H9 (cell line): ENCODE data around the gene MAPK13. TPM values are rescaled to one million over a fixed set of nuclear protein-coding genes. Genes with fewer than 3 reads are reported as not detected.

Source experiments
- DNase-seq: peaks from one replicate; pipeline ENCODE4 v3.0.0-alpha.2; 2017
- H2AFZ ChIP-seq: one replicate; pipeline ENCODE4 v1.6.1; 2013; ENCODE audit warnings: mild to moderate bottlenecking, low read length, control low read depth, moderate library complexity
- H2AK5ac ChIP-seq: 2 replicates; pipeline ENCODE4 v1.6.1; 2013; ENCODE audit warnings: low read length, control low read depth, mixed read lengths; ENCODE audit not compliant: insufficient read length
- H2BK120ac ChIP-seq: one replicate; pipeline ENCODE4 v1.6.1; 2013; ENCODE audit warnings: low read depth, mild to moderate bottlenecking, low read length, control low read depth, inconsistent platforms; ENCODE audit not compliant: poor library complexity, severe bottlenecking
- H2BK12ac ChIP-seq: 2 replicates; pipeline ENCODE4 v1.6.1; 2013; ENCODE audit warnings: low read length, control low read depth, mixed read lengths, low read depth; ENCODE audit not compliant: insufficient read length
- H2BK15ac ChIP-seq: 2 replicates; pipeline ENCODE4 v1.6.1; 2013; ENCODE audit warnings: low read depth, low read length, control low read depth
- H2BK20ac ChIP-seq: one replicate; pipeline ENCODE4 v1.6.1; 2013; ENCODE audit warnings: low read depth, mild to moderate bottlenecking, low read length, control low read depth, inconsistent platforms; ENCODE audit not compliant: poor library complexity, severe bottlenecking
- H2BK5ac ChIP-seq: 2 replicates; pipeline ENCODE4 v1.6.1; 2013; ENCODE audit warnings: low read length, control low read depth, mixed read lengths; ENCODE audit not compliant: insufficient read length
- H3K14ac ChIP-seq: 2 replicates; pipeline ENCODE4 v1.6.1; 2013; ENCODE audit warnings: low read length, control low read depth; ENCODE audit not compliant: insufficient read depth
- H3K18ac ChIP-seq: 2 replicates; pipeline ENCODE4 v1.6.1; 2013; ENCODE audit warnings: low read depth, mild to moderate bottlenecking, mixed read lengths, low read length, control low read depth; ENCODE audit not compliant: insufficient read length
- H3K23ac ChIP-seq: 2 replicates; pipeline ENCODE4 v1.6.1; 2013; ENCODE audit warnings: low read length, control low read depth, mixed read lengths, low read depth; ENCODE audit not compliant: insufficient read length
- H3K23me2 ChIP-seq: 2 replicates; pipeline ENCODE4 v1.6.1; 2013; ENCODE audit warnings: low read depth, mild to moderate bottlenecking, mixed read lengths, low read length, control low read depth; ENCODE audit not compliant: insufficient read length, poor library complexity, severe bottlenecking
- H3K27ac ChIP-seq: 2 replicates; pipeline ENCODE4 v1.5.1; 2013; ENCODE audit warnings: low read length, control low read depth, mixed read lengths, low read depth; ENCODE audit not compliant: insufficient read length
- H3K27me3 ChIP-seq: 2 replicates; pipeline ENCODE4 v1.6.1; 2013; ENCODE audit warnings: low read length, control low read depth, inconsistent platforms; ENCODE audit not compliant: insufficient read depth
- H3K4ac ChIP-seq: 2 replicates; pipeline ENCODE4 v1.6.1; 2013; ENCODE audit warnings: low read depth, mild to moderate bottlenecking, control low read depth, inconsistent platforms, low read length, moderate library complexity
- H3K4me1 ChIP-seq: 2 replicates; pipeline ENCODE4 v1.6.1; 2013; ENCODE audit warnings: low read length, control low read depth, inconsistent platforms; ENCODE audit not compliant: insufficient read depth
- H3K4me2 ChIP-seq: 2 replicates; pipeline ENCODE4 v1.6.1; 2013; ENCODE audit warnings: low read length, control low read depth, mixed read lengths; ENCODE audit not compliant: insufficient read length, insufficient read depth
- H3K56ac ChIP-seq: 2 replicates; pipeline ENCODE4 v1.6.1; 2013; ENCODE audit warnings: low read depth, mild to moderate bottlenecking, mixed read lengths, low read length, control low read depth; ENCODE audit not compliant: insufficient read length
- H3K79me1 ChIP-seq: 2 replicates; pipeline ENCODE4 v1.6.1; 2013; ENCODE audit warnings: low read depth, mild to moderate bottlenecking, moderate library complexity, low read length, control low read depth, inconsistent platforms; ENCODE audit not compliant: insufficient read depth, poor library complexity, severe bottlenecking
- H3K79me2 ChIP-seq: 2 replicates; pipeline ENCODE4 v1.6.1; 2013; ENCODE audit warnings: low read length, control low read depth, inconsistent platforms; ENCODE audit not compliant: insufficient read depth
- H3K9ac ChIP-seq: 2 replicates; pipeline ENCODE4 v1.6.1; 2013; ENCODE audit warnings: low read length, control low read depth, mixed read lengths; ENCODE audit not compliant: insufficient read length; ENCODE audit errors: extremely low read depth
- H3K9me3 ChIP-seq: one replicate; pipeline ENCODE4 v1.6.1; 2013; ENCODE audit warnings: low read depth, low read length, inconsistent platforms; ENCODE audit not compliant: control insufficient read depth
- H3T11ph ChIP-seq: one replicate; pipeline ENCODE4 v1.6.1; 2013; ENCODE audit warnings: mild to moderate bottlenecking, low read length, control low read depth, inconsistent platforms
- H4K20me1 ChIP-seq: one replicate; pipeline ENCODE4 v1.6.1; 2013; ENCODE audit not compliant: control insufficient read depth, insufficient read length, insufficient read depth
- H4K5ac ChIP-seq: 2 replicates; pipeline ENCODE4 v1.6.1; 2013; ENCODE audit warnings: low read depth, mild to moderate bottlenecking, mixed read lengths, low read length, control low read depth; ENCODE audit not compliant: insufficient read length
- H4K8ac ChIP-seq: replicated peaks from 2 replicates; pipeline ENCODE4 v1.6.1; 2013; ENCODE audit warnings: low read length, control low read depth, mixed read lengths, low read depth; ENCODE audit not compliant: insufficient read length
- H4K91ac ChIP-seq: 2 replicates; pipeline ENCODE4 v1.6.1; 2013; ENCODE audit warnings: low read depth, mild to moderate bottlenecking, moderate library complexity, mixed read lengths, low read length, control low read depth; ENCODE audit not compliant: insufficient read length
- H3K27ac Mint-ChIP-seq, 3 experiments: 2 replicates in 2 of 3; 3 replicates in 1 of 3; pipeline ENCODE4 v1.8.0; 2020 to 2021; ENCODE audit warnings: mixed read lengths in 3 of 3, mild to moderate bottlenecking in 1 of 3, moderate library complexity in 1 of 3
- H3K27me3 Mint-ChIP-seq: 2 replicates; pipeline ENCODE4 v1.8.0; 2021; ENCODE audit warnings: low read depth, mild to moderate bottlenecking, moderate library complexity, mixed read lengths
- H3K36me3 Mint-ChIP-seq, 3 experiments: 2 replicates in 2 of 3; 3 replicates in 1 of 3; pipeline ENCODE4 v1.8.0; 2020 to 2021; ENCODE audit warnings: low read depth in 3 of 3, mixed read lengths in 3 of 3; ENCODE audit not compliant: insufficient read depth in 1 of 3
- H3K4me1 Mint-ChIP-seq, 2 experiments: 2 replicates each; pipeline ENCODE4 v1.8.0; 2020; ENCODE audit warnings: mixed read lengths in 2 of 2
- H3K4me3 Mint-ChIP-seq, 2 experiments: 2 replicates in 1 of 2; 3 replicates in 1 of 2; pipeline ENCODE4 v1.8.0; 2020 to 2021; ENCODE audit warnings: mild to moderate bottlenecking in 2 of 2, mixed read lengths in 2 of 2, moderate library complexity in 1 of 2
- H3K9me3 Mint-ChIP-seq, 2 experiments: 2 replicates in 1 of 2; 3 replicates in 1 of 2; pipeline ENCODE4 v1.8.0; 2020; ENCODE audit warnings: mild to moderate bottlenecking in 2 of 2, mixed read lengths in 2 of 2, moderate library complexity in 1 of 2
- CTCF ChIP-seq: fragments of 200-600 bp; sonication (generic); conservative IDR thresholded peaks from 3 replicates; pipeline ENCODE4 v1.8.0; 2021; ENCODE audit warnings: antibody characterized with exemption, mild to moderate bottlenecking
- WGBS: extraction: QIAGEN DNeasy Blood & Tissue Kit; methylation state at CpG from one replicate; pipeline ENCODE4 v1.1.7; 2013; ENCODE audit warnings: missing lambda C conversion rate, low lambda C conversion rate, mixed read lengths; ENCODE audit not compliant: insufficient read length; ENCODE audit errors: extremely low coverage; 5-methylcytosine and 5-hydroxymethylcytosine counted together
- total RNA-seq: library from RNA; stranded (reverse); gene quantifications from 2 replicates; pipeline ENCODE4 v1.2.1, GENCODE V29; 2021

MAPK13 gene
- total RNA-seq, 1 experiment from 2014 or later: 18.9 TPM

GRCh38 chr6:36180126-36180525 is 49.8 kb downstream of the MAPK13 start:
- Histone ChIP-seq H3K14ac (no peak overlapping the region), H2AK5ac (no peak overlapping the region), H3K18ac (no peak overlapping the region), H3K79me2 (no peaks in the 10 kb centered on the region), H3K4me2 (no peak overlapping the region), H2BK15ac (no peak overlapping the region), H2BK20ac (no peak overlapping the region), H3K4ac (no peak overlapping the region), H3K9me3 (no peaks in the 10 kb centered on the region), H2AFZ (no peak overlapping the region), H3K9ac (no peak overlapping the region), H2BK5ac (no peak overlapping the region), H3T11ph (no peak overlapping the region), H3K27me3 (no peaks in the 10 kb centered on the region), H4K20me1 (no peaks in the 10 kb centered on the region), H4K8ac (no peak overlapping the region), H3K23ac (no peak overlapping the region), H3K27ac (no peak overlapping the region), H3K23me2 (no peaks in the 10 kb centered on the region), H2BK120ac (no peak overlapping the region), H4K5ac (no peak overlapping the region), H2BK12ac (no peak overlapping the region), H3K79me1 (no peaks in the 10 kb centered on the region), H3K56ac (no peak overlapping the region), H4K91ac (no peak overlapping the region), H3K4me1 (no peaks in the 10 kb centered on the region)
- Mint-ChIP-seq H3K4me1 (peaks cover 0 to 4% of the 10 kb centered on the region in 2 experiments; a peak in 1 of 4 replicates), H3K36me3 (peaks cover 0 to 24% (median 12%) of the 10 kb centered on the region in 3 experiments; a peak in 6 of 7 replicates), H3K27me3 (no peaks in the 10 kb centered on the region; the same call in 1 of the 2 replicates), H3K27ac (no peak overlapping the region), H3K9me3 (peaks cover 13 to 21% of the 10 kb centered on the region in 2 experiments), H3K4me3 (no peak overlapping the region)
- WGBS: no CpG with 5 or more reads among the region's 1 CpG
- no peak for DNase-seq
- no peak for TF ChIP-seq CTCF
